Prostate gland (tissue), 2 donors: ENCODE results near the gene ADRA2B. TPM values are rescaled to one million over a fixed set of nuclear protein-coding genes. Genes with fewer than 3 reads are reported as not detected.
"Not testable (repeated sequence)": the region's sequence is repeated elsewhere in the genome, so short reads cannot be mapped to it uniquely, and the experiment has no call there.

Source experiments
- DNase-seq: peaks from one replicate; pipeline ENCODE4 v3.0.0-alpha.2; 2019; ENCODE audit warnings: low spot score
- H3K27ac ChIP-seq, 2 donors: fragments of 200-600 bp; sonication (generic); 2 replicates each; pipeline ENCODE4 v1.5.1; 2017 to 2019
- H3K27me3 ChIP-seq: fragments of 200-600 bp; sonication (generic); replicated peaks from 2 replicates; pipeline ENCODE4 v1.5.1; 2019; ENCODE audit not compliant: insufficient read depth
- H3K36me3 ChIP-seq, 2 donors: fragments of 200-600 bp; sonication (generic); 1 replicate in 1 of 2; 2 replicates in 1 of 2; pipeline versions ENCODE4 v1.5.1 to v1.8.1; 2017 to 2019
- H3K4me1 ChIP-seq: fragments of 200-600 bp; sonication (generic); replicated peaks from 2 replicates; pipeline ENCODE4 v1.5.1; 2019
- H3K4me3 ChIP-seq, 2 donors: fragments of 200-600 bp; sonication (generic); 2 replicates each; pipeline ENCODE4 v1.5.1; 2017 to 2019
- H3K9me3 ChIP-seq: fragments of 200-600 bp; sonication (generic); 2 replicates; pipeline ENCODE4 v1.5.1; 2017
- CTCF ChIP-seq, 4 experiments: fragments of 200-600 bp in 2 of 4; fragments of 450-650 bp in 2 of 4; sonication (generic) in 2 of 4; IDR thresholded peaks; 1 replicate in 3 of 4; 2 replicates in 1 of 4; pipeline ENCODE4 v1.5.1; 2016 to 2019; ENCODE audit warnings: antibody characterized with exemption in 4 of 4, mild to moderate bottlenecking in 2 of 4, moderate library complexity in 2 of 4
- POLR2A ChIP-seq: fragments of 450-650 bp; IDR thresholded peaks from one replicate; pipeline ENCODE4 v1.6.1; 2016; ENCODE audit warnings: antibody characterized with exemption, mild to moderate bottlenecking
- POLR2AphosphoS5 ChIP-seq: sonication (generic); formaldehyde crosslinking; IDR thresholded peaks from one replicate; pipeline ENCODE4 v1.6.1; 2017; ENCODE audit warnings: antibody characterized with exemption
- WGBS: methylation state at CpG from one replicate; pipeline ENCODE4 v1.1.5; 2018; 5-methylcytosine and 5-hydroxymethylcytosine counted together
- intact Hi-C: fragments of 100-400 bp; cut with DNase I; formaldehyde crosslinking; loops from one replicate; pipeline ENCODE4 v1.14.2; 2022
- total RNA-seq, 2 donors: library from RNA; depleted of rRNA; stranded (reverse); fragments of >200 nt; gene quantifications; one replicate each; pipeline ENCODE4 v1.1.0, GENCODE V29; 2016

The ADRA2B gene
- total RNA-seq, 2 donors from 2014 or later = 0.23 to 5.0 TPM

DNA sequence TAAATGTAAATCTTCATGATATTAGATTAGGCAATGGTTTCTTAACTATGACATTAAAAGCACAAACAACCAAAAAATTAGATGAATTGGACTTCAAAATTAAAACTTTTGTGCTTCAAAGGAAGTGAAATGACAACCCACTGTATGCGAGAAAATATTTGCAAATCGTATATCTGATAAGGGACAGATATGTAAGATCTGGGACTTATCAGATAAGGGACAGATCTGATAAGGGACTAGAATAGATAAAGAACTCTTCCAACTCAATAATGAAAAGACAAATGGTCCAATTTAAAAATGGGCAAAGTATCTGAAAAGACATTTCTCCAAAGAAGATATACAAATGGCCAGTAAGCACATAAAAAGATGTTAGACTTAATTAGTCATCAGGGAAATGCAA, 29.2 kb downstream of the ADRA2B start:
- Histone ChIP-seq H3K4me3 (no peak overlapping the region), H3K27ac (no peak overlapping the region), H3K9me3 (no peaks in the 10 kb centered on the region), H3K27me3 (no peaks in the 10 kb centered on the region), H3K4me1 (no peaks in the 10 kb centered on the region), H3K36me3 (no peaks in the 10 kb centered on the region)
- intact Hi-C loops = no loop called here
- WGBS = 75% methylated on average over 2 of the region's 2 CpGs
- no peak for DNase-seq
- TF ChIP-seq POLR2AphosphoS5 (no peak), CTCF (IDR thresholded peaks at IDR 0.05) (no peak), POLR2A (no peak)

- intact Hi-C loops = no loop called here
- Histone ChIP-seq H3K36me3 (no peaks in the 10 kb centered on the region), H3K4me3 (no peak overlapping the region), H3K27me3 (no peaks in the 10 kb centered on the region), H3K27ac (no peak overlapping the region), H3K9me3 (no peaks in the 10 kb centered on the region), H3K4me1 (no peaks in the 10 kb centered on the region)
- no peak for DNase-seq
- WGBS = 90% methylated on average over 12 of the region's 12 CpGs
- TF ChIP-seq POLR2A (no peak), POLR2AphosphoS5 (no peak), CTCF (IDR thresholded peaks at IDR 0.05) (no peak)
Measured at GRCh38 chr2:96085541-96086355, 30.6 kb downstream of the ADRA2B start.

DNA sequence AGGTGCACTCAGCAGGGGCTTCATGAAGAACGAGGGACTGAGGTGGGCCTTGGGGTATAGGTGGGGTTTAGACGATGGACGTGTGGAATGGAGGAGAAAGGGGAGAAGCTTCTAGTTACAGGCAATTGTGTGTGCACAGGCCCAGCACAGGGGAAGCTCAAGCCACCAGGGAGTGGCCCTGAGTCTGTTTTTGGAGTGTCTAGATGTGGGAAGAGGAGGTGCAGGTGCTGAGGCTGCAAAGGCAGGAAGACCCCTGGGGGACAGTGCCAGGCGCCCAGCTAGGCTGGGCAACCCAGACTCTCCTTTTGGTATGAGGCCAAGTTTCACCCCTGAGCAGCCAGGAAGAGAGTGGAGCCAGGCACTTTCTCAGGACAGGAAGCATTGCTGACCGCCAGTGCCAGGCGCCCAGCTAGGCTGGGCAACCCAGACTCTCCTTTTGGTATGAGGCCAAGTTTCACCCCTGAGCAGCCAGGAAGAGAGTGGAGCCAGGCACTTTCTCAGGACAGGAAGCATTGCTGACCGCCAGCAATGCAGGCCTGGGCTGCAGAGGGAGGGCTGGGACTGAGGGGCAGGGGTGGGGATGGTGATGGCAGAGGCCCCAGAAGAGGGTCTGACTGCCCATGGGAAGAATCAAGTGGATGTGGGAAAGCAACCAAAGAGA, 31.4 kb downstream of the ADRA2B start:
- H3K9me3 ChIP-seq, H3K4me3 ChIP-seq, H3K36me3 ChIP-seq, H3K27ac ChIP-seq, DNase-seq, H3K4me1 ChIP-seq, intact Hi-C loops, H3K27me3 ChIP-seq: not testable (repeated sequence)
- WGBS = 85% methylated on average over 5 of the region's 7 CpGs

- DNase-seq = no peak
- WGBS = 90% methylated on average over 18 of the region's 22 CpGs
- intact Hi-C loops = no loop called here
Measured at GRCh38 chr2:96083989-96084857, 32.1 kb downstream of the ADRA2B start.

More at GRCh38 chr2:96083989-96084857, 32.1 kb downstream of the ADRA2B start:
- Histone ChIP-seq H3K4me1 (no peaks in the 10 kb centered on the region), H3K27ac (no peak overlapping the region), H3K27me3 (no peaks in the 10 kb centered on the region), H3K4me3 (no peak overlapping the region), H3K36me3 (no peaks in the 10 kb centered on the region), H3K9me3 (no peaks in the 10 kb centered on the region)
- TF ChIP-seq POLR2AphosphoS5 (no peak), POLR2A (no peak), CTCF (IDR thresholded peaks at IDR 0.05) (no peak)
